Stimulated activated CD8-positive, alpha-beta memory T cell treated with anti-CD3 and anti-CD28 coated beads, Interleukin-2, amount 100 ng/mL, for 48 hours (primary cell): Measurements from ENCODE around the gene GEMIN5.

ENCODE experiments used
- DNase-seq, 2 donors: peaks; one replicate each; pipeline ENCODE4 v3.0.0-alpha.2; 2020; ENCODE audit warnings: low read depth in 2 of 2

Gene GEMIN5

DNA sequence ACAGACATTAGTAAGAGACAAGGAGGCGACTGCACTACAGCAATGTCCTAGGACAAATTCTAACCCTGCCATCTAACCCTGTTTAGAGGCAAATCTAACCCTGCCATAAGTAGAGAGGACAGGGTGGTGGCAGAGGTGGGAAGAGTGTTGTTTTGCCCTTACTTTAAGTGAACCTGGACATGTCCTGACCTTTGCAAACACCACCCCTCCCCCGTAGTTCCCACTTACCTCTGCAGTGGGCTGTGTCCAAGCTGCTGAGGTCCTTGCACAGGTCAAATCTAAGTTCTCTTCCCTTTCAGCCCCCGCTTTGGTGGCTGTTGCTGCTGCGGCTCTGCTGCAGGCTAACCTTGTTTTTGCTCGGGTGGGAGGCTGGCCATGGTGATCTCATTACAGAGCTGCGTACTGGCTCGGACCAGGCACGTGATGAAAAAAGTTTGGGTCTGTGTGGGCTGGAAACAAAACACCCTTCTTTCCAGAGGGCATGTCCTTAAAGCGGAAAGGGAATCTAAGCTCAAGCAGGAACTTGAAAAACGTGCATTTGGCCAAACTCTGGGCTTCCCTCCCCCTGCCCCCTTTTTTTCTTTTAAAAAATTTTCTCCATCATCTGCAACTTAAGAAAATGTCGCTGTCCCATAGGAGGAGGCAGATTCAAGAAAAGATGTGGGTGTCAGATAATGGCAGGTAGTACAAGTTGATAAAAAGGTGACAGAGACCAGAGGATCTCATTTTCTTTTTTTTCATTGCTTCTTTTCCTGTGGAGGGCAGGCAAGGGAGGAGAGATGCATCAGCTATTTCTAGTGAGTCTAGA lies 87.6 kb downstream of the GEMIN5 start, which contains the start of gene FAXDC2:
Gene FAXDC2 (minus strand): TSS at position 349 of the 808 bp plus-strand sequence. CDS start 12,425 bp downstream, outside the sequence.
- DNase-seq, result no peak

DNA sequence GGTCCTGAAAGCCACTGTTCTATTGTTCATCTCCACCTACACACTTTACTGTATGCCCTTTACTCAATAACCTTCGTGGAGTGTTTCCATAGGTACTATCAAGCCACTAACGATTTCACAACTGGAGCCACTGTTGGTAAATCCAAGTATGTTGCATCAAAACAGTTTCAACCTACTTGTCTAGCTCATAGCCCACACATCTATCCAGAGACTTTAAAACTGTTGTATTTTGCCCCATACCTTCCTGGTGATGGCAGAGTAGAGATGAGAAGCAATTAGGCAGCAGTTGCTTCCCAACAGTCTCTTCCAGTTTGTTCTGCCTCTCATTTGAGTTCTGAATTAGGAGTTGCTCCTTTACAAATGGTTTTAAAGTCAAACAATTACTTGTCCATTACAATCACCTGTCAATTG lies 88.2 kb downstream of the GEMIN5 start:
- DNase-seq, result no peak

DNA sequence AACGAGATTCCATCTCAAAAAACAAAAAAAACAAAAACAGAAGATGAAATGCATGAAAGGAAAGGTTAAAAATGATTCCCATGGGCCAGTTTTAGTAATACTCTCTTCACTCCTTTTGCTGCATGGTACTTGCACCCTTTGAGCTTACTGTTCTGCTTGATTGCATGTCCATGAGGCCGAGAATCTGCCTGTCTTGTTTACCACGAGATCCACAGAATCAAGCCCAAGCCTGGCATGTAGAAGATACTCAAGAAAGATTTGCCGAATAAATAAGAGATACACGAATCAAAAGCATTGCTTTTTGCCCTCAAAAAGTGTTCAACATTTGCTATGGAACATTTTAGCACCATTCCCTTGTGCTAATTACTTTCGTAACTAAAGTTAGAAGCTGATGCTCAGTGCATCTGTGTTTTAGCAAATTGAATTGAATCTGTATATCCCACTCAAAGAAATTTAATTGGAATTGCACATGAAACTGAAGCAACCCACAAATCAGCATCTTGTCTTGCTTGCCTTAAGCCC lies 88.7 kb downstream of the GEMIN5 start:
- no peak for DNase-seq

DNA sequence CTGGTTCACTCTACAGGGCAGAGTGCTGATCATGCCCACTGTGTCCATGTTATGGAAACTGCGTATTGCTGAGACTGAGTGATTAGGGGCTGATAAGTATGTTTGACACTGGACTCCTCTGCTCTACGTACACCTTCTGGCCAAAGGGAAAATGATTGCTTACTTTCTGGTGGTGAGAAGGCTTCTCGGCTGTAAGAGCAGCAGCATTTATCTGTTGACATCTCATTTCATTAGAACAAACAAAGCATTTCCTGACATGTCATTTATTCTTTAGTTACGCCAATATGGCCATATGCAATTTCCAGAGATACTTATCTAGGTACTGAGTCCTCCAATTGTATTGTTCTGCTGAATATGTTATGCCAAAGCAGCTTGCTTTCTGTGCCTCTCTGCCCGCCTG lies 93.2 kb downstream of the GEMIN5 start:
- DNase-seq, result no peak

GRCh38 chr5:154842689-154843530 lies 95.1 kb downstream of the GEMIN5 start:
- no peak for DNase-seq

GRCh38 chr5:154841273-154841661 lies 96.7 kb downstream of the GEMIN5 start:
- DNase-seq, result no peak

DNA sequence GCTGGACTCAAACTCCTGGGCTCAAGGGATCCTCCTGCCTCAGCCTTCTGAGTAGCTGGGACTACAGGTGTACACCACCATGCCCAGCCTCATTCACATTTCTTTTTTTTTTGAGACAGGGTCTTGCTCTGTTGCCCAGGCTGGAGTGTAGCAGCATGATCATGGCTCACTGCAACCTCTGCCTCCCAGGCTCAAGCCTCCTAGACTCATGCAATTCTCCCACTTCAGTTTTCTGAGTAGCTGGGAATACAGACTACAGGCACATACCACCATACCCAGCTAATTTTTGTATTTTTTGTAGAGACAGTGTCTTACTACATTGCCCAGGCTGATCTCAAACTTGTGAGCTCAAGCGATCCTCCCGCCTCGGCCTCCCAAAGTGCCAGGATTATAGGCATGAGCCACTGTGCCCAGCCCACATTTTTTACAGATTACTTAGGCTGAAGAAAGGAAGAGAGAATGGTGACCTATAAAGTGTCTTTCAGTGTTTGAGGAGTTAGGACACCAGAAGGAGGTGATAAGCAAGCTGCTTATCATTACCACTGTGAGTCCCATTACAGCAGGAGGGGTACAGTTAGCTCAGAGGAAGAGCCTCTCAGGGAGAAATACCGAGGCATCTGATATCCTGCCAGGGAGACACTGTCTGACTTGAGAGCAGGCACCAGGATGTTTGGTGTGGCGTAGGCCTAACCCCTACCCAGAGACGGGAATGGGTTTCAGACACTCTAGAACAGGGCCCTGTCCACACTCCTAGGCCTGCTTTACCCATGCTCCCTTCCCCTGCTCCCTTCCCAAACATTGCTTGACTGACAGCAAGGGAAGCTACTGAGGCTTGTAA lies 97.4 kb downstream of the GEMIN5 start:
- DNase-seq, result no peak
